ENCODE measurements around the gene FOXL1.

GRCh38 chr16:86575754-86576557, 2.4 kb upstream of the FOXL1 start:
- TF ChIP-seq POLR2AphosphoS5 (IDR thresholded peaks at IDR 0.05; ENCODE audit: borderline replicate concordance, low read depth, low read length) (no peak), EZH2 (IDR thresholded peaks at IDR 0.05) (no peak)
